Ovary (tissue), 3 donors: ENCODE results near the gene CXorf49.
"Not testable (repeated sequence)": the region's sequence is repeated elsewhere in the genome, so short reads cannot be mapped to it uniquely, and the experiment has no call there.

Experiments
- POLR2A ChIP-seq: fragments of 450-650 bp; IDR thresholded peaks from one replicate; pipeline ENCODE4 v1.6.1; 2017; ENCODE audit warnings: antibody characterized with exemption, mild to moderate bottlenecking, moderate library complexity
- TF ChIP-seq, protein P1 (sequence below), 3 donors: fragments of 450-650 bp in 2 of 3; fragments of 200-600 bp in 1 of 3; IDR thresholded peaks; one replicate each; pipeline versions ENCODE4 v1.5.1 to v1.8.0; 2016 to 2022; ENCODE audit warnings: antibody characterized with exemption in 3 of 3, mild to moderate bottlenecking in 1 of 3
- donor health status: DM: no; HTN: no; CAD: no.

DNA sequence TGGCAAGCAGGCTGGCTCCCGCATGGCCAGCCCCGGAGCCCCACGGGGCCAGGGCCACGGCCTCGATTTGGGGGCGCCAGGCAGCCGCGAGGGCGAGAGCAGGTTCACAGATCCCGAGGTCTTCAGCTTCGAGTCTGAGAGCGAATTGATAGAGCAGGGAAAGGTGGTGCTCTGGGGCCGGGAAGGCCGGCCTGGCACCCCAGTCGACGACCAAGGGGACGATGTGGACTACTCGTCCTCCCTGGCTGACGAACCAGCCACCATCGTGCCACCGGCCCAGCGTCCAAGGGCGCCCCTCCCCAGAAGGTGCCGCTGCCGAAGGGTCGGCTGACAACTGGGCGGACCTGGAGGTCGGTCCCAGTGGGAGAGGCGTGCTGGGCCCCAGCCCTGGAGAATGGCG, 1.1 kb upstream of the CXorf49 start:
- TF ChIP-seq, protein P1, sequence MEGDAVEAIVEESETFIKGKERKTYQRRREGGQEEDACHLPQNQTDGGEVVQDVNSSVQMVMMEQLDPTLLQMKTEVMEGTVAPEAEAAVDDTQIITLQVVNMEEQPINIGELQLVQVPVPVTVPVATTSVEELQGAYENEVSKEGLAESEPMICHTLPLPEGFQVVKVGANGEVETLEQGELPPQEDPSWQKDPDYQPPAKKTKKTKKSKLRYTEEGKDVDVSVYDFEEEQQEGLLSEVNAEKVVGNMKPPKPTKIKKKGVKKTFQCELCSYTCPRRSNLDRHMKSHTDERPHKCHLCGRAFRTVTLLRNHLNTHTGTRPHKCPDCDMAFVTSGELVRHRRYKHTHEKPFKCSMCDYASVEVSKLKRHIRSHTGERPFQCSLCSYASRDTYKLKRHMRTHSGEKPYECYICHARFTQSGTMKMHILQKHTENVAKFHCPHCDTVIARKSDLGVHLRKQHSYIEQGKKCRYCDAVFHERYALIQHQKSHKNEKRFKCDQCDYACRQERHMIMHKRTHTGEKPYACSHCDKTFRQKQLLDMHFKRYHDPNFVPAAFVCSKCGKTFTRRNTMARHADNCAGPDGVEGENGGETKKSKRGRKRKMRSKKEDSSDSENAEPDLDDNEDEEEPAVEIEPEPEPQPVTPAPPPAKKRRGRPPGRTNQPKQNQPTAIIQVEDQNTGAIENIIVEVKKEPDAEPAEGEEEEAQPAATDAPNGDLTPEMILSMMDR (IDR thresholded peaks at IDR 0.05) = not testable (repeated sequence)
- not testable (repeated sequence) for TF ChIP-seq POLR2A
